Fibroblast of lung (primary cell): ENCODE results near the gene CCDC85C. TPM values are rescaled to one million over a fixed set of nuclear protein-coding genes. Genes with fewer than 3 reads are reported as not detected.

ENCODE experiments used
- DNase-seq, 2 donors: peaks; one replicate each; pipeline versions ENCODE4 v3.0.0 to v3.0.0-alpha.2; 2010; ENCODE audit warnings: low read depth in 2 of 2
- H2AFZ ChIP-seq: 2 replicates; pipeline ENCODE4 v1.5.1; 2012; ENCODE audit warnings: low read length, control low read depth, inconsistent platforms
- H3K27ac ChIP-seq: 2 replicates; pipeline ENCODE4 v1.5.1; 2011; ENCODE audit warnings: low read length, control low read depth; ENCODE audit not compliant: insufficient read depth
- H3K27me3 ChIP-seq: 2 replicates; pipeline ENCODE4 v1.5.1; 2011; ENCODE audit warnings: mild to moderate bottlenecking, low read length; ENCODE audit not compliant: control insufficient read depth, insufficient read depth
- H3K36me3 ChIP-seq: 2 replicates; pipeline ENCODE4 v1.5.1; 2011; ENCODE audit warnings: low read length; ENCODE audit not compliant: control insufficient read depth, insufficient read depth
- H3K4me1 ChIP-seq: 2 replicates; pipeline ENCODE4 v1.5.1; 2011; ENCODE audit warnings: low read length; ENCODE audit not compliant: control insufficient read depth, insufficient read depth; ENCODE audit errors: extremely low read depth
- H3K4me2 ChIP-seq: 2 replicates; pipeline ENCODE4 v1.5.1; 2011; ENCODE audit warnings: low read length, control low read depth; ENCODE audit not compliant: insufficient read depth; ENCODE audit errors: extremely low read depth
- H3K4me3 ChIP-seq, 4 experiments: fragments of 200-600 bp in 1 of 4; sonication (generic) in 1 of 4; replicated peaks in 1 of 4; 2 replicates each; pipeline ENCODE4 v1.5.1; 2011 to 2016; ENCODE audit warnings: low read length in 4 of 4, low read depth in 3 of 4, mild to moderate bottlenecking in 3 of 4, control low read depth in 2 of 4, inconsistent platforms in 1 of 4, mixed read lengths in 1 of 4; ENCODE audit not compliant: insufficient read depth in 1 of 4; ENCODE audit errors: control extremely low read depth in 1 of 4
- H3K79me2 ChIP-seq: 2 replicates; pipeline ENCODE4 v1.5.1; 2012; ENCODE audit warnings: mild to moderate bottlenecking, low read length, inconsistent platforms; ENCODE audit not compliant: control insufficient read depth, insufficient read depth
- H3K9ac ChIP-seq: 2 replicates; pipeline ENCODE4 v1.5.1; 2011; ENCODE audit warnings: mild to moderate bottlenecking, low read length, control low read depth; ENCODE audit not compliant: insufficient read depth
- H3K9me3 ChIP-seq: 2 replicates; pipeline ENCODE4 v1.5.1; 2012; ENCODE audit warnings: low read depth, low read length; ENCODE audit not compliant: control insufficient read depth, insufficient read depth
- H4K20me1 ChIP-seq: 2 replicates; pipeline ENCODE4 v1.5.1; 2011; ENCODE audit warnings: low read length; ENCODE audit not compliant: control insufficient read depth, insufficient read depth; ENCODE audit errors: extremely low read depth
- EZH2 ChIP-seq: IDR thresholded peaks from 2 replicates; pipeline ENCODE4 v1.5.1; 2012; ENCODE audit warnings: low read length, control low read depth, mild to moderate bottlenecking; ENCODE audit errors: missing control alignments
- polyA plus RNA-seq, 2 donors: library from polyadenylated mRNA; depleted of rRNA in 1 of 2; stranded (reverse) in 1 of 2; unstranded in 1 of 2; fragments of >200 nt; gene quantifications; 2 replicates each; pipeline ENCODE4 v1.2.1, GENCODE V29; 2011 to 2012; ENCODE audit warnings: missing spikeins in 1 of 2
- total RNA-seq: library from RNA; depleted of rRNA; stranded (reverse); fragments of >200 nt; gene quantifications from 2 replicates; pipeline ENCODE4 v1.2.1, GENCODE V29; 2014
- TF ChIP-seq, protein P1 (sequence below), 2 donors: IDR thresholded peaks in 1 of 2; conservative IDR thresholded peaks in 1 of 2; 1 replicate in 1 of 2; 2 replicates in 1 of 2; pipeline ENCODE4 v1.5.1; 2011 to 2012; ENCODE audit warnings: low read length in 2 of 2, control low read depth in 1 of 2, inconsistent platforms in 1 of 2, low read depth in 1 of 2, mild to moderate bottlenecking in 1 of 2

Gene CCDC85C
- total and polyA plus RNA-seq, 2 donors (not counting 1 experiment from before 2014, with no cell fraction given), result 4.6 to 9.6 TPM

DNA sequence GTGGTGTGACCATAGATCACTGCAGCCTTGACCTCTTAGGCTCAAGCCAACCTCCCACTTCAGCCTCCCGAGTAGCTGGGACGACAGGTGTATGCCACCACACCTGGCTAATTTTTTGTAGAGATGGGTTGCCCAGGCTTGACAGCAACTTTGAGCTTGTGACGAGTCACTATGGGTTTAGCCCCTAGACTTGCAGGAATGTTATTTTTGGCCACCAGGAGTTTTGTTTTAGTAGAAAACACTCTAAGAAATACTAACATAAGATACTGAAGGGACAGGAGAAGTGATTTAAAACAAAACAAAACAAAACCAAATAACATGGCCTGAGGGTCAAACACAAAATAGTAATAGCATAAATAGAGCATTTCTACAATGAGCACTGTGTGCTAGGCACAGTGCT, 149.8 kb downstream of the CCDC85C start:
- no peaks in the 10 kb centered on the region for H4K20me1 ChIP-seq
- no peak overlapping the region for H3K4me3 ChIP-seq
- no peaks in the 10 kb centered on the region for H3K4me1 ChIP-seq
- H3K27me3 ChIP-seq, result no peaks in the 10 kb centered on the region
- no peak overlapping the region for H3K27ac ChIP-seq
- no peak overlapping the region for H3K4me2 ChIP-seq
- DNase-seq, result peak in 1 of 2 donors; percentile 28
- peaks cover 1% of the 10 kb centered on the region for H3K36me3 ChIP-seq
- H2AFZ ChIP-seq, result no peak overlapping the region
- H3K79me2 ChIP-seq, result no peaks in the 10 kb centered on the region
- no peaks in the 10 kb centered on the region for H3K9me3 ChIP-seq
- TF ChIP-seq, protein P1, sequence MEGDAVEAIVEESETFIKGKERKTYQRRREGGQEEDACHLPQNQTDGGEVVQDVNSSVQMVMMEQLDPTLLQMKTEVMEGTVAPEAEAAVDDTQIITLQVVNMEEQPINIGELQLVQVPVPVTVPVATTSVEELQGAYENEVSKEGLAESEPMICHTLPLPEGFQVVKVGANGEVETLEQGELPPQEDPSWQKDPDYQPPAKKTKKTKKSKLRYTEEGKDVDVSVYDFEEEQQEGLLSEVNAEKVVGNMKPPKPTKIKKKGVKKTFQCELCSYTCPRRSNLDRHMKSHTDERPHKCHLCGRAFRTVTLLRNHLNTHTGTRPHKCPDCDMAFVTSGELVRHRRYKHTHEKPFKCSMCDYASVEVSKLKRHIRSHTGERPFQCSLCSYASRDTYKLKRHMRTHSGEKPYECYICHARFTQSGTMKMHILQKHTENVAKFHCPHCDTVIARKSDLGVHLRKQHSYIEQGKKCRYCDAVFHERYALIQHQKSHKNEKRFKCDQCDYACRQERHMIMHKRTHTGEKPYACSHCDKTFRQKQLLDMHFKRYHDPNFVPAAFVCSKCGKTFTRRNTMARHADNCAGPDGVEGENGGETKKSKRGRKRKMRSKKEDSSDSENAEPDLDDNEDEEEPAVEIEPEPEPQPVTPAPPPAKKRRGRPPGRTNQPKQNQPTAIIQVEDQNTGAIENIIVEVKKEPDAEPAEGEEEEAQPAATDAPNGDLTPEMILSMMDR (conservative IDR thresholded peaks at IDR 0.05 in 1 of 2, IDR thresholded peaks at IDR 0.05 in 1 of 2; ENCODE audit: low read depth in 1 of 2, low read length in 2 of 2), result no peak
- no peak for TF ChIP-seq EZH2
- no peak overlapping the region for H3K9ac ChIP-seq

DNA sequence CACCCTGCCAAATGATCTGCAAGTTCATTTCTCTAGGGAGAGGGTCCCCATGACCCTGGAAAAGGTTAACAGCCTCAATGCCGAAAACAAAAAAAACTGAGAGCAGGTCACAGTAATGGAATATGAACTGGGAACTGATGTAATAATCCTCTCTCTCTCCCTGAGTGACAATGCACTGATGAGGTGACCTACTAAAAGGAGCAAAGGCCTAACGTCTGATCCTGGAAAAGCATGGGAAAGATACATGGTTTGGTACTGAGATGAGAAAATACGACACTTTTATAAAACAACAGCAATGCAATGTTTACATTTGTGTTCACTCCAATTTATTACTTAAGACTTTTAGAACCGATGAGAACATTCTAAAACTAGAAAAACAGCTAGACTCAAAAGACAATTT, 151.0 kb downstream of the CCDC85C start:
- no peak overlapping the region for H3K9ac ChIP-seq

DNA sequence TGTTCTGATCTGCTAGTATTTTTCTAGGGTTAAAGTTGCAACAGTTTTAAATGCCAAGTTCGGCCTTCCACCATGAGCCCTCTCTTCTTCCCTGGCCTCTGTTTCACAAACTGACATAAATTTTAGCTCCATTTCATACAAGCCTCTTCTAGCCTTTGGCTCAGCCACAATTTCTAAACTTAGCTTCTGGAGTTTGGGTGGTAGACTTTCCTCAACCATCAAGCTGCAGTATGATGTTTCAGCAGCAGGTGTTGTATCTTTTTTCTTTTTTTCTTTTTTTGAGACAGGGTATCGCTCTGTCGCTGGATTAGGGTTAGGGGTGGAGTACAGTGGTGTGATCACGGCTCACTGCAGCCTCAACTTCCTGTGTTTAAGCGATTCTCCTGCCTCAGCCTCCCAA, 152.8 kb downstream of the CCDC85C start:
- no peak overlapping the region for H3K4me2 ChIP-seq
- no peaks in the 10 kb centered on the region for H4K20me1 ChIP-seq
- TF ChIP-seq, protein P1 (conservative IDR thresholded peaks at IDR 0.05 in 1 of 2, IDR thresholded peaks at IDR 0.05 in 1 of 2; ENCODE audit: low read depth in 1 of 2, low read length in 2 of 2), result no peak
- no peak for TF ChIP-seq EZH2
- H3K27ac ChIP-seq, result no peak overlapping the region
- H3K4me1 ChIP-seq, result no peaks in the 10 kb centered on the region
- H2AFZ ChIP-seq, result no peak overlapping the region
- no peak overlapping the region for H3K4me3 ChIP-seq
- H3K9ac ChIP-seq, result no peak overlapping the region
- H3K9me3 ChIP-seq, result no peaks in the 10 kb centered on the region
- H3K27me3 ChIP-seq, result no peaks in the 10 kb centered on the region
- H3K36me3 ChIP-seq, result no peaks in the 10 kb centered on the region
- no peaks in the 10 kb centered on the region for H3K79me2 ChIP-seq
- no peak for DNase-seq

More for the DNA sequence above, 151.0 kb downstream of the CCDC85C start:
- DNase-seq, result peak in 1 of 2 donors; percentile 19
- no peaks in the 10 kb centered on the region for H4K20me1 ChIP-seq
- TF ChIP-seq, protein P1 (conservative IDR thresholded peaks at IDR 0.05 in 1 of 2, IDR thresholded peaks at IDR 0.05 in 1 of 2; ENCODE audit: low read depth in 1 of 2, low read length in 2 of 2), result no peak
- no peak for TF ChIP-seq EZH2
- H3K27me3 ChIP-seq, result no peaks in the 10 kb centered on the region
- no peaks in the 10 kb centered on the region for H3K4me1 ChIP-seq
- H3K36me3 ChIP-seq, result peaks cover 1% of the 10 kb centered on the region
- H2AFZ ChIP-seq, result no peak overlapping the region
- no peaks in the 10 kb centered on the region for H3K79me2 ChIP-seq
- H3K27ac ChIP-seq, result no peak overlapping the region
- no peak overlapping the region for H3K4me2 ChIP-seq
- no peak overlapping the region for H3K4me3 ChIP-seq
- no peaks in the 10 kb centered on the region for H3K9me3 ChIP-seq
